A673 (cell line): ENCODE measurements around the gene ASAP2. TPM values are rescaled to one million over a fixed set of nuclear protein-coding genes. Genes with fewer than 3 reads are reported as not detected.

ENCODE experiments used
- BruUV-seq: library from RNA; stranded (reverse); fragments of 400-500 nt; replicated peaks from 2 replicates; lab custom pipeline; 2021; lab: Mats Ljungman, UMichigan
- CTCF ChIA-PET: fragments of 300-600 bp; sonication (Branson Sonifier 250); formaldehyde crosslinking; loops from one replicate; lab custom pipeline; 2022; ENCODE audit warnings: antibody characterized with exemption; lab: Charles Lee
- POLR2A ChIA-PET: fragments of 300-600 bp; sonication (Branson Sonifier 250); formaldehyde crosslinking; loops from one replicate; lab custom pipeline; 2022; ENCODE audit warnings: antibody characterized with exemption; ENCODE audit not compliant: low non-redundant PET; lab: Charles Lee
- DNase-seq: peaks from one replicate; pipeline ENCODE4 v3.0.0-alpha.2; 2015; ENCODE audit warnings: low spot score
- H3K27ac ChIP-seq: fragments of 200-600 bp; sonication (generic); 2 replicates; pipeline ENCODE4 v1.5.1; 2016; ENCODE audit warnings: mixed run types, low read depth, mild to moderate bottlenecking, mixed read lengths, antibody characterized with exemption, low read length; ENCODE audit not compliant: poor library complexity, severe bottlenecking
- H3K27me3 ChIP-seq: fragments of 200-600 bp; sonication (generic); replicated peaks from 2 replicates; pipeline ENCODE4 v1.6.1; 2017; ENCODE audit warnings: mixed run types, low read depth, mild to moderate bottlenecking, mixed read lengths, antibody characterized with exemption, low read length; ENCODE audit not compliant: insufficient read depth, poor library complexity
- H3K36me3 ChIP-seq: fragments of 200-600 bp; sonication (generic); 2 replicates; pipeline ENCODE4 v1.6.1; 2016; ENCODE audit warnings: mixed run types, mild to moderate bottlenecking, mixed read lengths, antibody characterized with exemption, low read length; ENCODE audit not compliant: insufficient read depth, poor library complexity, severe bottlenecking
- H3K4me1 ChIP-seq: fragments of 200-600 bp; sonication (generic); 2 replicates; pipeline ENCODE4 v1.6.1; 2017; ENCODE audit warnings: mixed run types, mild to moderate bottlenecking, mixed read lengths, antibody characterized with exemption, low read length; ENCODE audit not compliant: insufficient read depth, poor library complexity, severe bottlenecking
- H3K4me3 ChIP-seq: fragments of 200-600 bp; sonication (generic); 2 replicates; pipeline ENCODE4 v1.5.1; 2016; ENCODE audit warnings: low read depth, mixed run types, mild to moderate bottlenecking, mixed read lengths, low read length; ENCODE audit not compliant: poor library complexity, severe bottlenecking
- H3K9me3 ChIP-seq: fragments of 200-600 bp; sonication (generic); 2 replicates; pipeline ENCODE4 v1.6.1; 2016; ENCODE audit warnings: mixed run types, low read depth, mild to moderate bottlenecking, mixed read lengths, antibody characterized with exemption, low read length; ENCODE audit not compliant: poor library complexity, severe bottlenecking
- EZH2 ChIP-seq: fragments of 200-600 bp; sonication (generic); IDR thresholded peaks from 2 replicates; pipeline ENCODE4 v1.6.1; 2017; ENCODE audit warnings: borderline replicate concordance, low read depth, mild to moderate bottlenecking, mixed read lengths, antibody characterized with exemption, low read length; ENCODE audit not compliant: poor library complexity, severe bottlenecking
- intact Hi-C: fragments of 100-400 bp; cut with micrococcal nuclease; formaldehyde crosslinking; loops from one replicate; pipeline ENCODE4 v1.10.0; 2022; ENCODE audit not compliant: unreplicated experiment
- total RNA-seq: library from RNA; stranded (reverse); gene quantifications from 2 replicates; pipeline ENCODE4 v1.2.3, GENCODE V29; 2021
- TF ChIP-seq, protein P1 (sequence below): fragments of 300-800, 200-600 bp; sonication (generic); conservative IDR thresholded peaks from 2 replicates; pipeline ENCODE4 v1.5.1; 2017; ENCODE audit warnings: low read depth, mild to moderate bottlenecking, antibody characterized with exemption, low read length, moderate library complexity, mixed read lengths

Gene ASAP2
- total RNA-seq, 1 experiment from 2014 or later = 46.8 TPM

DNA sequence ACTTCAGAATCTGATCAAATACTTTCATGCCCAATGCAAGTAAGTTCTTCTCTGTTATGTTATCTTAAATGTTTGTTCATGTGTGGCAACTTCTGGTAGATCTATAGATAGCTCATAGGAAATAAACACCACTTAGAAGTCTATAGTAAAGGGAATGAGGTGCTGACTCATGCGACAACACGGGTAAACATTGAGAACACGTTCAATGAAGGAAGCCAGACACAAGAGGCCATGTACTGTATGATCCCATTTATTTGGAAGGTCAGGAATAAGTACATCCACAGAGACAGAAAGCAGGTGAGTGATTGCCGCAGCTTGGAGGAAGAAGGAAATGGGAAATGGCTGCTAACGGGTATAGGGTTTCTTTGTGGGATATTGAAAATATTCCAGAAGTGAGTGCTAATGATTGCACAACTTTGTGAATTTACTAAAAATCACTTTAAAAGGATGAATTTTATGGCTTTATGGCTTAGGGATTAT lies 121.3 kb downstream of the ASAP2 start:
- Histone ChIP-seq H3K9me3 (no peaks in the 10 kb centered on the region), H3K4me3 (no peak overlapping the region), H3K27ac (no peak overlapping the region), H3K36me3 (peaks cover 16% of the 10 kb centered on the region), H3K4me1 (peaks cover 14% of the 10 kb centered on the region), H3K27me3 (no peaks in the 10 kb centered on the region)
- BruUV-seq = no TSS peak
- ChIA-PET CTCF (no interaction called here), POLR2A (no interaction called here)
- DNase-seq = no peak
- no peak for TF ChIP-seq EZH2
- TF ChIP-seq, protein P1, sequence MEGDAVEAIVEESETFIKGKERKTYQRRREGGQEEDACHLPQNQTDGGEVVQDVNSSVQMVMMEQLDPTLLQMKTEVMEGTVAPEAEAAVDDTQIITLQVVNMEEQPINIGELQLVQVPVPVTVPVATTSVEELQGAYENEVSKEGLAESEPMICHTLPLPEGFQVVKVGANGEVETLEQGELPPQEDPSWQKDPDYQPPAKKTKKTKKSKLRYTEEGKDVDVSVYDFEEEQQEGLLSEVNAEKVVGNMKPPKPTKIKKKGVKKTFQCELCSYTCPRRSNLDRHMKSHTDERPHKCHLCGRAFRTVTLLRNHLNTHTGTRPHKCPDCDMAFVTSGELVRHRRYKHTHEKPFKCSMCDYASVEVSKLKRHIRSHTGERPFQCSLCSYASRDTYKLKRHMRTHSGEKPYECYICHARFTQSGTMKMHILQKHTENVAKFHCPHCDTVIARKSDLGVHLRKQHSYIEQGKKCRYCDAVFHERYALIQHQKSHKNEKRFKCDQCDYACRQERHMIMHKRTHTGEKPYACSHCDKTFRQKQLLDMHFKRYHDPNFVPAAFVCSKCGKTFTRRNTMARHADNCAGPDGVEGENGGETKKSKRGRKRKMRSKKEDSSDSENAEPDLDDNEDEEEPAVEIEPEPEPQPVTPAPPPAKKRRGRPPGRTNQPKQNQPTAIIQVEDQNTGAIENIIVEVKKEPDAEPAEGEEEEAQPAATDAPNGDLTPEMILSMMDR = no peak
- intact Hi-C loops = no loop called here

DNA sequence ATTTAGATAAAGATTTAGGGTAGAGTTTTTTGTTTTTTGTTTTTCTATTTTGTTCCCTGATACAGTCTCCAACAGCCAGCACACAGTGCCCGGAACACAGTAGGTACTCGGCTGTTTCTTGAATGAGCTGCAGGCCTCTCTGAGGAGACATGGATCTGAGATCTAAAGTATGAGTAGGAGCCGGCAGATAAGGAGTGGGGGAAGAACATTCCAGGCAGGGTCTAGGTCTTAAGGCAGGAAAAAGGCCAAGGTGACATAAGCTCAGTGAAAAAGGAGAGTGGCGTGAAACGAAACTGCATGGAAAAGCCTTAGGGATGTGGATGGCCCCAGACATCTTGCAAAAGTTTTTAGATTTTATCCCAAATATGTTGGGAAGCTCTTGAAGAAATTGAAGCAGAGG lies 122.3 kb downstream of the ASAP2 start:
- no TSS peak for BruUV-seq
- no peak overlapping the region for H3K27ac ChIP-seq
- intact Hi-C loops = no loop called here
- H3K4me1 ChIP-seq = peaks cover 14% of the 10 kb centered on the region
- TF ChIP-seq, protein P1 = no peak
- TF ChIP-seq EZH2 = no peak
- H3K4me3 ChIP-seq = no peak overlapping the region
- peaks cover 16% of the 10 kb centered on the region for H3K36me3 ChIP-seq
- H3K27me3 ChIP-seq = no peaks in the 10 kb centered on the region
- DNase-seq = no peak
- CTCF ChIA-PET = no interaction called here
- POLR2A ChIA-PET = no interaction called here
- no peaks in the 10 kb centered on the region for H3K9me3 ChIP-seq

DNA sequence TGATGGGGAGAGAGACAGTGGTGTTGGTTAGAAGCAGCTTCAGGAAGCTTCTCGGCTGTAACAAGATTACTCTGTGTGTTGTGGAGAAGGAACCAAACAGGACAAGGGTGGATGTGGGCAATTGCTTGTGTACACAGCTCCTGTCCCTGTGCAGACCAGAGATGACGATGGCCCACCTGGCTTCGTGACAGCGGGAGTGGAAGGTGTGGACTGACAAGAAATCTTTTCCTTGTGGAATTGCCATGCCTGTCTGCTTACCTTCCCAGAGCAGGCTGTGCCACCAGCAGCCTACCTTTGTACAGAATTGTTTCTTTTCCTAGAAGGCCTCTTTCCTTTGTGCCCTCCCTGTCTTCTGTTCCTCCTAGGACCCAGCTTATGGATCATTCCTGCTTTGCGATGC lies 122.9 kb downstream of the ASAP2 start:
- Histone ChIP-seq H3K27me3 (no peaks in the 10 kb centered on the region), H3K36me3 (peaks cover 14% of the 10 kb centered on the region), H3K27ac (no peak overlapping the region), H3K4me3 (no peak overlapping the region), H3K4me1 (peaks cover 14% of the 10 kb centered on the region), H3K9me3 (no peaks in the 10 kb centered on the region)
- intact Hi-C loops = no loop called here
- DNase-seq = no peak
- TF ChIP-seq, protein P1 = no peak
- no peak for TF ChIP-seq EZH2
- no TSS peak for BruUV-seq
- ChIA-PET CTCF (no interaction called here), POLR2A (no interaction called here)
